Right lobe of liver (tissue), 6 donors: ENCODE data around the gene CACNG8. TPM values are rescaled to one million over a fixed set of nuclear protein-coding genes. Genes with fewer than 3 reads are reported as not detected.

Source experiments
- ATAC-seq, 4 donors: fragments of 200-7000 bp; cut with Tn5 transposase; one replicate each; pipeline ENCODE4 v1.9.1; 2020; ENCODE audit warnings: mild to moderate bottlenecking in 4 of 4, moderate library complexity in 4 of 4
- DNase-seq, 3 donors: peaks; one replicate each; pipeline ENCODE4 v3.0.0-alpha.2; 2020
- H3K27ac ChIP-seq, 3 donors: fragments of 200-600 bp; one replicate each; pipeline ENCODE4 v1.8.0; 2022
- H3K27me3 ChIP-seq, 2 donors: fragments of 200-600 bp; one replicate each; pipeline ENCODE4 v1.8.0; 2022
- H3K36me3 ChIP-seq, 4 donors: fragments of 200-600 bp; sonication (generic) in 1 of 4; one replicate each; pipeline versions ENCODE4 v1.5.1 to v1.8.0; 2017 to 2022; ENCODE audit warnings: control low read depth in 1 of 4
- H3K4me1 ChIP-seq, 4 donors: fragments of 200-600 bp; sonication (generic) in 1 of 4; one replicate each; pipeline versions ENCODE4 v1.5.1 to v1.8.0; 2017 to 2022; ENCODE audit warnings: control low read depth in 1 of 4
- H3K4me3 ChIP-seq, 3 donors: fragments of 200-600 bp; one replicate each; pipeline ENCODE4 v1.8.0; 2022
- H3K9me3 ChIP-seq, 4 donors: fragments of 200-600 bp; sonication (generic) in 1 of 4; one replicate each; pipeline versions ENCODE4 v1.5.1 to v1.8.0; 2017 to 2022; ENCODE audit warnings: control low read depth in 1 of 4
- POLR2A ChIP-seq: fragments of 450-650 bp; IDR thresholded peaks from one replicate; pipeline ENCODE4 v1.6.1; 2017; ENCODE audit warnings: antibody characterized with exemption, mild to moderate bottlenecking
- WGBS: methylation state at CpG from one replicate; pipeline ENCODE4 v1.1.6; 2018; ENCODE audit warnings: low coverage, low lambda C conversion rate; ENCODE audit not compliant: insufficient coverage; ENCODE audit errors: missing lambda C conversion rate; 5-methylcytosine and 5-hydroxymethylcytosine counted together
- intact Hi-C, 2 donors: fragments of 100-400 bp; cut with DNase I; formaldehyde crosslinking; loops; one replicate each; pipeline versions ENCODE4 v1.11.2 to v1.14.1; 2022
- total RNA-seq, 6 experiments: library from RNA; depleted of rRNA in 2 of 6; stranded (reverse); fragments of >200 nt in 2 of 6; fragmentation: NEBNext Ultra II Directional in 3 of 6; extraction: Animal tissue kit (Norgen Biotek cat#: 25700) in 3 of 6; gene quantifications; one replicate each; pipeline versions ENCODE4 v1.1.0 to v1.2.4, GENCODE V29; 2016 to 2023
- TF ChIP-seq, protein P1 (sequence below), 4 donors: fragments of 200-600 bp in 3 of 4; fragments of 450-650 bp in 1 of 4; IDR thresholded peaks; one replicate each; pipeline versions ENCODE4 v1.5.1 to v1.8.0; 2016 to 2022; ENCODE audit warnings: antibody characterized with exemption in 4 of 4, mild to moderate bottlenecking in 2 of 4
- donor health status: DM: no; HTN: yes; CAD: no.
- donor health status: DM: no; HTN: no; CAD: no.
- donor health status: DM: no; HTN: no; CAD: no.
- donor health status: DM: no; HTN: yes; CAD: no.
- donor health status: DM: no; HTN: yes; CAD: no.

CACNG8 gene
- total RNA-seq, 6 experiments from 2014 or later, result 0.02 TPM; not detected in 5

DNA sequence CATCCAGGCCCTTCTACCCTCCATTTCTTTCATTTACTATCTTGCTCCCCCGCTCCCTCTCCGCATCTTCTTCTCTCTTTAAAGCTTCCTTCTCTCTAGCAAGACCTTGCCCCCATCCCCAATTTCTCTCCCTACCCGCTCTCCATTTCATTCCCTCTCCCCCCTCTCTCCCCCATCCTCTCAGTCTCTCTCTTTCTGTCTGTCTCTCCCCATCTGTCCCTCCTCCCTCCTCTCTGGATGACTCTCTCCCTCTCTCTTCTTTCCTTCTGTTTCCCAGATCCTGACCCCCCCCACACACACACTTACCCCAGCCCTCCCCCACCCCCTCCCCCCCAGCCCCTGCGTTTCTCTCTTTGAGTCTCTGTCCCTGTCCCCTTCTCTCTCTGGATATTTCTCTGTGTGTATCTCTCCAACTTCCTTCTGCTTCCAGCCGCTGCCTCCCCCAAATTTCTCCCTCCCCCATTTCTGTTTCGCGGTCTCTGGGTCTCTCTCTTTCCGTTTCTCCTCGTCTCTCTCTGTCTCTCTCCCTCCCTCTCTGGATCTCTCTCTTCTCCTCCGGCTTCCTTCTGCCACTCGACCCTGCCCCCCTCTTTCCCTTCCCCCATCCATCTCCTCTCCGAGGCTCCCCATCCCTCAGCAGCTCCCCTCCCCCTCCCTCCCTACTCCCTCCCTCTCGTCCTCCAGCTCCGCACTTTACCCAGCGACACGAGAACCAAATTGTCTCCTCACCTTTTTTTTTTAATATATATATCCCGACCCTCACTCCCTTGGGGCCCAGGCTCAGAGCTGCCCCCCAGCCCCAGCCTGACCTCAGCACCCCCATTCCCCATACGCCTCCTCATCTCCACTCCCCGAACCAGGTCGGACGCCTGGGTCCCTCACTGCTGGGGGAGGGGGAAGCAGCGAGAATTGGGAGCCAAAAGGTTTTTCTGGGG is 3.6 kb upstream of the CACNG8 start:
- Histone ChIP-seq H3K9me3 (no peaks in the 10 kb centered on the region), H3K4me3 (no peak overlapping the region), H3K4me1 (no peaks in the 10 kb centered on the region), H3K27me3 (peaks cover 0 to 4% of the 10 kb centered on the region in 2 donors), H3K36me3 (no peaks in the 10 kb centered on the region), H3K27ac (no peak overlapping the region)
- 2% methylated on average over 21 of the region's 22 CpGs for WGBS
- ATAC-seq (no peak), DNase-seq (no peak)
- intact Hi-C loops, result no loop called here
- TF ChIP-seq, protein P1, sequence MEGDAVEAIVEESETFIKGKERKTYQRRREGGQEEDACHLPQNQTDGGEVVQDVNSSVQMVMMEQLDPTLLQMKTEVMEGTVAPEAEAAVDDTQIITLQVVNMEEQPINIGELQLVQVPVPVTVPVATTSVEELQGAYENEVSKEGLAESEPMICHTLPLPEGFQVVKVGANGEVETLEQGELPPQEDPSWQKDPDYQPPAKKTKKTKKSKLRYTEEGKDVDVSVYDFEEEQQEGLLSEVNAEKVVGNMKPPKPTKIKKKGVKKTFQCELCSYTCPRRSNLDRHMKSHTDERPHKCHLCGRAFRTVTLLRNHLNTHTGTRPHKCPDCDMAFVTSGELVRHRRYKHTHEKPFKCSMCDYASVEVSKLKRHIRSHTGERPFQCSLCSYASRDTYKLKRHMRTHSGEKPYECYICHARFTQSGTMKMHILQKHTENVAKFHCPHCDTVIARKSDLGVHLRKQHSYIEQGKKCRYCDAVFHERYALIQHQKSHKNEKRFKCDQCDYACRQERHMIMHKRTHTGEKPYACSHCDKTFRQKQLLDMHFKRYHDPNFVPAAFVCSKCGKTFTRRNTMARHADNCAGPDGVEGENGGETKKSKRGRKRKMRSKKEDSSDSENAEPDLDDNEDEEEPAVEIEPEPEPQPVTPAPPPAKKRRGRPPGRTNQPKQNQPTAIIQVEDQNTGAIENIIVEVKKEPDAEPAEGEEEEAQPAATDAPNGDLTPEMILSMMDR (IDR thresholded peaks at IDR 0.05), result no peak
- no peak for TF ChIP-seq POLR2A

DNA sequence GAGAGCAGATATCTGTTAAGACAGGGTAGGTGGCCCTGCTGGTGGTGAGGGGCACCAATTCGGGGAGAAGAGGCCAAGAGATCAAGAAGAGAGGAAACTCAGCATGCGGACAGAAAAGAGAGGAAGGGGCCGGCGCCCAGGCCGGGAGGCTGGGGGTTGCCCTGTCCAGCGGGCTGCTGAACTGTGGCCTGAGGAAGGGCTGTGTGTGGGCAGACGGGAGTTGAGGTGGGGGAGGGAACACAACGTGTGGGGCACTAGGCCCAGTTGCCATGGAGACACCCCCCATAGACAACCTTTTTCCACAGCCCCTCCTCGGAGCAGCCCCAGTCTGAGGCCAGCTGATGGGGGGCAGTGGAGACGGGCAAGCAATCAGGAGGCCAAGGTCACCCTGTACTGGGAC is 2.5 kb upstream of the CACNG8 start:
- Histone ChIP-seq H3K4me1 (no peaks in the 10 kb centered on the region), H3K4me3 (no peak overlapping the region), H3K27me3 (peaks cover 0 to 4% of the 10 kb centered on the region in 2 donors), H3K27ac (no peak overlapping the region), H3K36me3 (no peaks in the 10 kb centered on the region), H3K9me3 (no peaks in the 10 kb centered on the region)
- intact Hi-C loops, result no loop called here
- 3% methylated on average over 10 of the region's 10 CpGs for WGBS
- DNase-seq (no peak), ATAC-seq (no peak)
- no peak for TF ChIP-seq POLR2A
- TF ChIP-seq, protein P1 (IDR thresholded peaks at IDR 0.05), result no peak

DNA sequence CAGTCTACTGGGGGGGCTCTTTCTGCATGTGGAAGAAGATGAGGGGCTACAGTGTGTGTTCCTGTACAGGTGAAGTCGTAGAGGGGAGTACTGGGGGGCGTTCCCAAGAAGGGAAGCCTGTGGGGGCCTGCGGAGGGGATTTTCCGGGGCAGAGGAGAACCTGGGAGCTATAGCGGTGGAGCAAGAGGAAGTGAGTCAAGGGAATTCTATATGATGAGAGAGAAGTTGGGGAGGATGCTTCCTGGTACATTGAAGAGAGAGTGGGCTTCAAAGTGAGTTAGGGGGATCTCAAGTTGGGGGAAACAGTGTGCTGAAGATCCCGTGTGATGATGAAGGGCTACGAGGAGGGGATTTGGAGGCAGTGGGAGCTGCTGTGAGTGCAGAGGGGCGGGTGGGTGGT is 1.9 kb upstream of the CACNG8 start:
- TF ChIP-seq, protein P1 (IDR thresholded peaks at IDR 0.05), result no peak
- TF ChIP-seq POLR2A, result no peak
- Histone ChIP-seq H3K4me3 (no peak overlapping the region), H3K9me3 (no peaks in the 10 kb centered on the region), H3K4me1 (no peaks in the 10 kb centered on the region), H3K27me3 (peaks cover 0 to 4% of the 10 kb centered on the region in 2 donors), H3K36me3 (no peaks in the 10 kb centered on the region), H3K27ac (no peak overlapping the region)
- WGBS, result 3% methylated on average over 8 of the region's 8 CpGs
- DNase-seq, result no peak
- no peak for ATAC-seq
- intact Hi-C loops, result no loop called here

DNA sequence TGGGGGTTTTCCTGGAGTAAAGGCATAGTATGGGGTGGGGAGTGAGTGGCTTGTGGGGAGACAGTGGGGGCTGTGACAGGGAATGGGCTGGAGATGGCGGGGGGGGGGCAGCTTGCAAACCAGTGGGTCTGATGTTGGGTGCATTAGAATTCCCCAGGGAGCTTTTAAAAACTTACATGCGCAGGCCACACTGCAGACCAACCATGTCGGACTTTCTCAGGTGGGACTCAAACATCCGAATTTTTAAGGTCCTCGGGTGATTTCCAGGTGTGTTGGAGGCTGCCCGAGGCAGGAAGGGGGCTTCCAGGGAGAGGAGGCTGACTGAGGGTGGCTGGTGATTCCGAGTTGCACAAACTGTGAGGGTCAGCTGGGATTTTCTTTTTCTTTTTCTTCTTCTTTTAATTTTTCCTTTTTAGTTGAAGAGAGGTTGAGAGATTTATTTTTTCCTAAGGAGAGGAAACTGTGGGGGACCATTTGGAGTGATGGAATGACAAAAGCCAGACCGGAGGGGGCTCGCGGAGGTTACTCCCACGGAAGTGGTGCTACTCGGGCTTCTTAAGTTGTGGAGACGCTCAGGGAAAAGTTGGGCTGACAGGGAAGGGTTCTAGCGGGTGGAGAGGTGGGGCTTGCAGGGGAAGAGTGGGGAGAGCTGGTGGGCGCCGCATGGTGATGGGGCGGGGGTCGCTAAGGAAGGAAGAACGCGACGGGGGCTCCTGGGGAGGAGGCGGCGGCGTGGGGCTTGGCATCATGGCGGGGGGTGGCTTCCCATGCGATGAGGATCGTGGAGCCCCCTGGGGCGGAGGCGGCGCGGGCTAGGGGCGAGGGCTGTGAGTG is 997 bp upstream of the CACNG8 start:
- H3K27me3 ChIP-seq, result peaks cover 0 to 4% of the 10 kb centered on the region in 2 donors
- no peaks in the 10 kb centered on the region for H3K36me3 ChIP-seq
- no peak for ATAC-seq
- H3K4me3 ChIP-seq, result no peak overlapping the region
- H3K9me3 ChIP-seq, result no peaks in the 10 kb centered on the region
- TF ChIP-seq POLR2A, result no peak
- TF ChIP-seq, protein P1 (IDR thresholded peaks at IDR 0.05), result no peak
- WGBS, result 2% methylated on average over 23 of the region's 32 CpGs
- intact Hi-C loops, result no loop called here
- no peak overlapping the region for H3K27ac ChIP-seq
- no peaks in the 10 kb centered on the region for H3K4me1 ChIP-seq
- DNase-seq, result peak in 1 of 3 donors; percentile 22
